DOHH2 (cell line): Measurements from ENCODE around the gene TTYH1.

Experiments used
- EZH2phosphoT487 ChIP-seq: fragments of 200-600 bp; sonication (generic); IDR thresholded peaks from 2 replicates; pipeline ENCODE4 v1.6.1; 2017; ENCODE audit warnings: borderline replicate concordance, mild to moderate bottlenecking, antibody characterized with exemption, low read length, moderate library complexity, mixed read lengths
- TF ChIP-seq, protein P1 (sequence below): fragments of 200-600 bp; sonication (generic); IDR thresholded peaks from one replicate; pipeline ENCODE4 v1.5.1; 2014; ENCODE audit warnings: antibody characterized with exemption, mild to moderate bottlenecking, low read depth, low read length; ENCODE audit not compliant: poor library complexity, severe bottlenecking

DNA sequence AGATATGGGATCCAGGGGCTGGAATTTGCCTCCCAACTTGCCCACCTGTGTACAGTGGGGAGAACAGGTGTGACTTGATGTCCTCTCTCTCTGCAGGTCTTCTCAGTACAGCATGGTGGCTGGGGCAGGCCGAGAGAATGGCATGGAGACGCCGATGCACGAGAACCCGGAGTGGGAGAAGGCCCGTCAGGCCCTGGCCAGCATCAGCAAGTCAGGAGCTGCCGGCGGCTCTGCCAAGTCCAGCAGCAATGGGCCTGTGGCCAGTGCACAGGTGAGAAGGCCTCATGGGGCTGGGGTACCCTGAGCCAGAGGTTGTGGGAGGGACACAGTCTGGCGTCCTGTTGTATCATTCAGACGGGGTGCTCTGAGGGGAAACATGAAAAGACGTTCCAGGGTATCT lies 36.7 kb downstream of the TTYH1 start:
- TF ChIP-seq, protein P1, sequence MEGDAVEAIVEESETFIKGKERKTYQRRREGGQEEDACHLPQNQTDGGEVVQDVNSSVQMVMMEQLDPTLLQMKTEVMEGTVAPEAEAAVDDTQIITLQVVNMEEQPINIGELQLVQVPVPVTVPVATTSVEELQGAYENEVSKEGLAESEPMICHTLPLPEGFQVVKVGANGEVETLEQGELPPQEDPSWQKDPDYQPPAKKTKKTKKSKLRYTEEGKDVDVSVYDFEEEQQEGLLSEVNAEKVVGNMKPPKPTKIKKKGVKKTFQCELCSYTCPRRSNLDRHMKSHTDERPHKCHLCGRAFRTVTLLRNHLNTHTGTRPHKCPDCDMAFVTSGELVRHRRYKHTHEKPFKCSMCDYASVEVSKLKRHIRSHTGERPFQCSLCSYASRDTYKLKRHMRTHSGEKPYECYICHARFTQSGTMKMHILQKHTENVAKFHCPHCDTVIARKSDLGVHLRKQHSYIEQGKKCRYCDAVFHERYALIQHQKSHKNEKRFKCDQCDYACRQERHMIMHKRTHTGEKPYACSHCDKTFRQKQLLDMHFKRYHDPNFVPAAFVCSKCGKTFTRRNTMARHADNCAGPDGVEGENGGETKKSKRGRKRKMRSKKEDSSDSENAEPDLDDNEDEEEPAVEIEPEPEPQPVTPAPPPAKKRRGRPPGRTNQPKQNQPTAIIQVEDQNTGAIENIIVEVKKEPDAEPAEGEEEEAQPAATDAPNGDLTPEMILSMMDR, result no peak
- TF ChIP-seq EZH2phosphoT487, result no peak
